HG03342 (cell line): Measurements from ENCODE around the gene TUFT1.
A peak's percentile ranks its signal among the peaks of the same experiment; 100 is the strongest.
"Not testable (repeated sequence)": the region's sequence is repeated elsewhere in the genome, so short reads cannot be mapped to it uniquely, and the experiment has no call there.

Experiments used
- ATAC-seq: cut with Tn5 transposase; IDR thresholded peaks from one replicate; pipeline ENCODE4 v1.9.1; 2021; ENCODE audit warnings: mild to moderate bottlenecking, moderate library complexity; ENCODE audit not compliant: unreplicated experiment

The TUFT1 gene

DNA sequence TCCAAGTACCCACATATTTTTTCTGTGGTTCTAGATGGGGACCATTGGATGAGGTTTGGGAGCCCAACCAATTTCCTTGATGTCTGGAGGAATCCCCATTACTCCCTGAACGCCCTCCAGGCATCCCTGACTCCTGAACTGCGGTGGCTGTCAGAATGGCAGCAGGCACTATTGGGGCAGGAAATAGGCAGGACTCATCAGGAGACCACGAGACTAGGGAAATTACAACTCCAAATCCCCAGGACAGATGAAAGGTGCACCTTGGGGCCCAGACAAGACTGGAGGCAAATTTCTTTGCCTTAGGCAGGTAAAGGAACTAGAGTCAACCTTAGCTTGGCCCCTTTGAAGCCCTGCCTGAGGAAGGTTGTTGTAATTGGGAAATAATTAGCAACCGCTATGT, 27.8 kb upstream of the TUFT1 start:
- no peak for ATAC-seq

DNA sequence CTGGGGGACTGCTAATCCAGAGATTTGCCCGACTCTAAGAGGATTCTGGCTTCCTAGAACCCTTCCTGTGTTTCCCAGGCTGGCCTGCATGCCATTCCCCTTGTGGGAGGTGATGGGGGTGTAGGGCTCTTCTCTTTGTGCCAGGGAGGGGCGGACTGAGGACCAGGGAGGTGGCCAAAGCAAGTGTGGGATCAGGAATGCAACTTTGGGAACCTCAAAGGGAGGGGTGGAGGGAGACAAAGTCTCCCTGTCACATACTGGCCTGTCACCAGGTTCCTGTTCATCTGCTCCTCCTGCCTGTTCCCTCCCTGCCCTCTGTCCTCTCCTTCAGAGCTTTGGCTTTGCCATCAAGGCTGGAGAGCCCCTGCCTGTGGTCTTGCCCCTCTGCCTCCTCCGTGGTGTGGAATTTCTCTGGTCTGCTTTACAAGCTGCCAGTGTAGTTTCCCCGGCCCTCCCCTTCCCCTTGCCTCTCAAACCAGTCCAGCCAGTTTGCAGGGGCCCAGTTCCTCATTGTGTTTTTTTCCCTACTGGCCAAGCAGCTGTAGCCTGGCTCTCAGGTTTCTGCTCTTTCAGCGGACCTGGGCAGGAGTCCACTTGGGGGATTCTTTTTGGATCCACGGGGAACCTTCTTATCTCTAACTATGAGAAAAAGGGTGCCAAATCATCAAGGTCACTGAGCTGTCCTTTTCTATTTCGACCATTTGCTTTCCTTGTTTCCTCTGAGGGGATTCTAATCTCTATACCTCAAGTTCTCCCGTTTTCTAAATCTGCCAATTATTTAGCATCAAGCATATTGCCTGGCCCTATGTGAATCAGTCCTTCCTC, 27.1 kb upstream of the TUFT1 start:
- no peak for ATAC-seq

DNA sequence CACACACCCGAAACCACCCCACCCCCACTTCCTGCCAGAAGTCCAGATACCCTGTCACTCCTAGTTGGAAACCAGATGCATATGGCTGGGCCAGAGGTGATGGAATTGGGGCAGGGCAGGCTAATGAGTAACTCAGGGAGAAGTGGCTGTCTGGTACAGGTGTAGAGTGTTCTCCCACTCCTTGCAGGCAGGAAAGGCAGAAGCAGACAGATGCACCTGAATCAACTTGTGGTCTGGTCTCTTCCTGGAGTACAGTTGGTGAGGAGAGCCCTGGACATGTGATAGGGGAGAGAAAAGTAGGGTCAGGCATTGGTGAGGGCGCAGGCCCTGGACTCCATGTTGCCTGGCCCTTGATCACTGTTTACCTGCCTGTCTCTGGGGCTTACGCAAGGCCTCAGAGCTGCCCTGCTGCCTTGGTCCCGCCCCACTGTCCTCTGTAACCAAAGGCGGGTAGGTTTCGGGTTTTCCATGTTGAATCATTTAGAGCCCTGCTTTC, 26.4 kb upstream of the TUFT1 start:
- no peak for ATAC-seq

DNA sequence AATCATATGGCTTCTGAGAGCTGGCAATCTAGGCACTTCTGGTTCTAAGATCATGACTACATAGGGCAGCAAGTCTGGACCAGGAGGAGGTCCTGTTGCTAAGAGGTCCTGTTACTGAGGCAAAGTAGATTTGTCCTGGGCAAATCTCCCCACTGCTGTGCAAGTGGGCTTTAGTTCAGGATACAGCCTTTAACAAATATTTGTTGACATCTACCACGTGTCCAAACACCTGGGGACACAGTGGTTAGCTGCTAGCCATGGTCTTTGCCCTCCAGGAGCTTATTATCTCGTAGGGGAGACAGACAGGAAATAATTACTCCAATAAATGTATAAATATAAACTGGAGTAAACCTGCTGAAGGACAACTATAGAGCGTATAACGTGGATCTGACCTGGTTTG, 25.7 kb upstream of the TUFT1 start:
- no peak for ATAC-seq

DNA sequence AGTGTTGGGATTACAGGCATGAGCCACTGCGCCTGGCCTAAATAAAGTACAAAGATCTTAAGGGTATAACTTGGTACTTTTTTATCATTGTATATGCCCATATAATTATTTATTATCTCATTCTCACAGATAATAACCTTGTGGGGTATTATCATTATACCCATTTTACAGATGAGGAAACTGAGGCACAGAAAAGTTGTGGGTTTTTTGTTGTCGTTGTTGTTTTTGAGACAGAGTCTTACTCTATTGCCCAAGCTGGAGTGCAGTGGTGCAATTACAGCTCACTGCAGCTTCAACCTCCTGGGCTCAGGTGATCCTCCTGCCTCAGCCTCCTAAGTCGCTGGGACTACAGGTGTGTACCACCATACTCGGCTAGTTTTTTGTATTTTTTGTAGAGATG, 24.8 kb upstream of the TUFT1 start:
- ATAC-seq: no peak

DNA sequence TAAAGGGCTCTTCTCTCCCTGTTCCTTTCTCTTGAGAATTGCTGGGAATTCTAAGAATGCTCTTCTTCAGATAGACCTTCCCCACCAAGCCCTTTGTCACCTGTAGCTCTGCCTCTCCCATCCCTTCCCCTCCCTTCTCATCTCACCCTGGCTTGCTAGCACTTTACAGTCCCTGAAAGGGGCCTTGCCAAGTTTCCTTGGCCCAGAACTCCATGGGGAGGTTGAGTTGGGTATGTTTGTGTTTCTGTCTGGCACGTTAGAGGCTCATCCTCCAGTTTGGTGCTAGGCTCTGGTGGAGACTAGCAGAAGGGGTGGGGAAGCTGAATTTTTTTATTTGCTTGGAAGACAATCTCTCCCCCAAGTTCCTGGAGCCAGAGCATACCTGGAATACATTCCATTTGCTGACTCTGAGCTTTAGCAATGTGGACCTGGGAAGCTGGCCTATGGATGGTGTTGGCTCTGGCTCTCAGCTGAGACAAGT, 24.0 kb upstream of the TUFT1 start:
- no peak for ATAC-seq

DNA sequence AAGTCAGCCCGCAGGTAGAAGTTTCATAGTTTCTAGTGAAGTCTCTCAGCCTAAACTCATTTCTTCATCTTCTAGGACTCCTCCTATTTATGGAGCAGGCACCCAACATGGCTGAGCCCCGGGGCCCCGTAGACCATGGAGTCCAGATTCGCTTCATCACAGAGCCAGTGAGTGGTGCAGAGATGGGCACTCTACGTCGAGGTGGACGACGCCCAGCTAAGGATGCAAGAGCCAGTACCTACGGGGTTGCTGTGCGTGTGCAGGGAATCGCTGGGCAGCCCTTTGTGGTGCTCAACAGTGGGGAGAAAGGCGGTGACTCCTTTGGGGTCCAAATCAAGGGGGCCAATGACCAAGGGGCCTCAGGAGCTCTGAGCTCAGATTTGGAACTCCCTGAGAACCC, 21.7 kb upstream of the TUFT1 start:
- ATAC-seq: no peak

DNA sequence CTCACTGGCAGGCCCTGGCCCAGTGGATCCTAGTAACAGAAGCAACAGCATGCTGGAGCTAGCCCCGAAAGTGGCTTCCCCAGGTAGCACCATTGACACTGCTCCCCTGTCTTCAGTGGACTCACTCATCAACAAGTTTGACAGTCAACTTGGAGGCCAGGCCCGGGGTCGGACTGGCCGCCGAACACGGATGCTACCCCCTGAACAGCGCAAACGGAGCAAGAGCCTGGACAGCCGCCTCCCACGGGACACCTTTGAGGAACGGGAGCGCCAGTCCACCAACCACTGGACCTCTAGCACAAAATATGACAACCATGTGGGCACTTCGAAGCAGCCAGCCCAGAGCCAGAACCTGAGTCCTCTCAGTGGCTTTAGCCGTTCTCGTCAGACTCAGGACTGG, 21.2 kb upstream of the TUFT1 start:
- no peak for ATAC-seq

DNA sequence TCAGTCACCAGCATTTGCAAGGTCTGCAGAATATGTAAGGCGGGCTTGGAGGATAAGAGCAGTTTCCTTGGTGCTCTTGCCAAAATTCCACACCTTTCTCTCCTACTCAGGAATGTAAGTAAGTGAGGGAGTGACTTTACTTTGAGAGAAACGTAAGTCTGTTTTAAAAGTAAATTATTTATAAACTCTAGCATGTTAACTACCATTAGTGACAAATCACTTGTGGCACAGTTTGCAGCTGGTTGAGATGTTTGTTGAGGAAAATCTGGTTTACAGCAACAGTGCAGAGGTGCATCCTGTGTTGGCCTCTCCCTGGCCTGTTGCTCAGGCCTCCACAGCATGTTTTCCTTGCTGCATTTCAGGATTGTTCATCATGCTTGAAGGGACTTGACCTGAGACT, 20.4 kb upstream of the TUFT1 start:
- no peak for ATAC-seq

DNA sequence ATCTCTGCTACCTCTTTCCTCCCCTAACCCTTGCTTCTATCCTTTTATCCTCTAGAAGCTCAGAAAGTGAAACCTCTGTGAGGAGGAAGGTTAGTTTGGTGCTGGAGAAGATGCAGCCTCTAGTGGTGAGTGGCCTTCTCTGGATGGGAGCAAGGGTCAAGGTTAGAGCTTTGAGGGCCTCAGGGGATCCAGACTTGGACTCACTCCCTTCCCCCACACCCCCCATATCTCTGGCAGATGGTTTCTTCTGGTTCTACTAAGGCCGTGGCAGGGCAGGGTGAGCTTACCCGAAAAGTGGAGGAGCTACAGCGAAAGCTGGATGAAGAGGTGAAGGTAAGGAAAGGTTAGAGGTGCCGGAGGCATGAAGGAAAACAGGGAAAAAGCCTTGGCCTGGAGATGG, 19.8 kb upstream of the TUFT1 start:
- no peak for ATAC-seq

DNA sequence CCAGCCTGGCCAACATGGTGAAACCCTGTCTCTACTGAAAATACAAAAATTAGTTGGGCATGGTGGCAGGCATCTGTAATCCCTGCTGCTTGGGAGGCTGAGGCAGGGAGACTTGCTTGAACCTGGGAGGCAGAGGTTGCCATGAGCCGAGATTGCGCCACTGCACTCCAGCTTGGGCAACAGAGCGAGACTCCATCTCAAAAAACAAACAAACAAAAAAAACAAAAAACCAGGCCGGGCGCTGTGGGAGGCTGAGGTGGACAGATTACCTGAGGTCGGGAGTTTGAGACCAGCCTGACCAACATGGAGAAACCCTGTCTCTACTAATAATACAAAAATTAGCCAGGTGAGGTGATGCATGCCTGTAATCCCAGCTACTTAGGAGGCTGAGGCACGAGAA, 17.7 kb upstream of the TUFT1 start:
- ATAC-seq: not testable (repeated sequence)

DNA sequence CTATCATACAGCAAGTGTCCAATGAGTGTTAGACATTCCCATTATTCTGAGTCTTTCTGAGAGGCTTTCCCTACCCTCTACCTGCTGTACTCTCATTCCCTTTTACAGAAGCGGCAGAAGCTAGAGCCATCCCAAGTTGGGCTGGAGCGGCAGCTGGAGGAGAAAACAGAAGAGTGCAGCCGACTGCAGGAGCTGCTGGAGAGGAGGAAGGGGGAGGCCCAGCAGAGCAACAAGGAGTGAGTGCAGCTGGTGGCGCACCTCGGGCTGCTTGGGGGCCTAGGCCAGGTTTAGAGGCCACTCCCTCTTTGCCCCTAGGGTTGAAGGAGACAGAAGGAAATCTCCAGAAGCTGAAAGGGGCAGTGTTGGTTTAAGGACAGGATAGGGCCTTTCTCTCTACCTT, 16.8 kb upstream of the TUFT1 start:
- ATAC-seq: no peak

DNA sequence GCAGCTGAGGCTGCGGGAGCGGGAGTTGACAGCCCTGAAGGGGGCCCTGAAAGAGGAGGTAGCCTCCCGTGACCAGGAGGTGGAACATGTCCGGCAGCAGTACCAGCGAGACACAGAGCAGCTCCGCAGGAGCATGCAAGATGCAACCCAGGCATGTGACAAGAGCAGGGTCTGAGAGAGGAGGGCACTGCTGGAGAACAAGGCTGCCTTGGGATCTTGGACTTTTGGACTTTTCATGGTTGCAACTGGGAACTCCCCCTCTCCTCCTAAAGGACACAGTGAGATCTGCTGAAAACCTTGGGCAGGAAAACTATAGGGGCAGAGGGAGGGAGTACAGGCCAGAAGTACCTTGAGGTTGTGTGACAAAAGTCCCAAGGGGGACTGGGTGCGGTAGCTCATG, 15.4 kb upstream of the TUFT1 start:
- ATAC-seq: no peak

DNA sequence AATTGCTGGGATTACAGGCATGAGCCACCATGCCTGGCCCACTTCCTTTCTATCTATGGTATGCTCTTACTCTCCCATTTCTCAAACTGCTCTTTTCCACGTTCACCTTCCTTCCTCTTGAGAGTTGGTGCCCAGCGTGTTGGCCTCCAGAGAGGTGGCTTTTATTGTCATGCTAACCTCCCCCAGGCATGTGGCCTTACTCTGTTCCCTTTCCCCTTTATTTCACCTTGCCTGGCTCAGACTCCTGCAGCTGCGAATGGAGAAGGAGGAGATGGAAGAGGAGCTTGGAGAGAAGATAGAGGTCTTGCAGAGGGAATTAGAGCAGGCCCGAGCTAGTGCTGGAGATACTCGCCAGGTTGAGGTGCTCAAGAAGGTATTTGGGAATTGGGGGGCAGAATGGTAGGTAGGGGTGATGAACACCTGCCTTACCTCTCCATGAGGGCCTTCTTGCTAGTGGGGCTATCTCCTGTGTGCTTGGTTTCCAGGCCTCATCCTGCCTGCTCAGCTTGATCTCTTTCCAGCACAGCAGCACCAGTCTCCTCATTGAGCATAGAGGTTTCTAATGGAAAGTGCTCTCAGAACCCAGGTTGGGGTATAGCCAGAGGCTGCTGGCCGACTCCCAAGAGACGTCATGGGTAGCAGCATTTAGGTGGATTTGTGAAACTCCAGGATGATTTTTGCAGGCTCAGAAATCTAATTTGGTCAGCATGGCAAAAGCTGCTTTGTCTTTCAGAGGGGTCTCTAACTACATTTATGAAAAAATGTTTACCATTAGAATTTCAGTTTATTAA, 13.2 kb upstream of the TUFT1 start:
- no peak for ATAC-seq

DNA sequence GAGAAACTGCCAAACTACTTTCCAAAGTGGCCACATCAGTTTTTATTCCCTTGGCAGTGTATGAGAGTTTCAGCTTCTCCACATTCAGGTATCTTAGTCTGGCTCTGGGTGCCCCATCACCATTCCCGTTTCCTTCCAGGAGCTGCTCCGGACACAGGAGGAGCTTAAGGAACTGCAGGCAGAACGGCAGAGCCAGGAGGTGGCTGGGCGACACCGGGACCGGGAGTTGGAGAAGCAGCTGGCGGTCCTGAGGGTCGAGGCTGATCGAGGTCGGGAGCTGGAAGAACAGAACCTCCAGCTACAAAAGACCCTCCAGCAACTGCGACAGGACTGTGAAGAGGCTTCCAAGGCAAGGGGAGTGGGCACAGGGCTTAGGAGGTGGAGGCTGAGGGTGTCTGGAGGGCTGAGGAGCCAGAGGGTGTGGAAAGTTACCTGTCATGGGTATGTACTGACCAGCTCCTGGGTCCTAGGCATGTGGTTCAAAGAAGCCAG, 10.9 kb upstream of the TUFT1 start:
- no peak for ATAC-seq

DNA sequence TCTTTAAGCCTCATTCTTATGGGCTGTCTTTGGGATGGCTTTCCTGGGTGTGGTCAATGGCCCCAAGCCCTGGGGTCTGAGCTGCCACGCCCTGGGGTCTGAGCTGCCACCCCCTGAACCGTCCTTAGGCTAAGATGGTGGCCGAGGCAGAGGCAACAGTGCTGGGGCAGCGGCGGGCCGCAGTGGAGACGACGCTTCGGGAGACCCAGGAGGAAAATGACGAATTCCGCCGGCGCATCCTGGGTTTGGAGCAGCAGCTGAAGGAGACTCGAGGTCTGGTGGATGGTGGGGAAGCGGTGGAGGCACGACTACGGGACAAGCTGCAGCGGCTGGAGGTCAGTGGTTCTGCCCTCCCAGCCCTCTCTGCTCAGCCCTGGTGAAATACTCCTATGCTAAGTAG, 10.3 kb upstream of the TUFT1 start:
- ATAC-seq: no peak

DNA sequence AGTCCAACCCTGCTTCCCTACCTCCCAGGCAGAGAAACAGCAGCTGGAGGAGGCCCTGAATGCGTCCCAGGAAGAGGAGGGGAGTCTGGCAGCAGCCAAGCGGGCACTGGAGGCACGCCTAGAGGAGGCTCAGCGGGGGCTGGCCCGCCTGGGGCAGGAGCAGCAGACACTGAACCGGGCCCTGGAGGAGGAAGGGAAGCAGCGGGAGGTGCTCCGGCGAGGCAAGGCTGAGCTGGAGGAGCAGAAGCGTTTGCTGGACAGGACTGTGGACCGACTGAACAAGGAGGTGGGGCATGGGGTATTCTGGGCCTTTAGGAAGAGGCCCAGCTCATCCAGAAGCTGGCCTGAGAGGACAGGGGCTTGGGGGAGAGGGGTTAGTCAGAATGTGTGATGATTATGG, 9.6 kb upstream of the TUFT1 start:
- ATAC-seq: no peak

DNA sequence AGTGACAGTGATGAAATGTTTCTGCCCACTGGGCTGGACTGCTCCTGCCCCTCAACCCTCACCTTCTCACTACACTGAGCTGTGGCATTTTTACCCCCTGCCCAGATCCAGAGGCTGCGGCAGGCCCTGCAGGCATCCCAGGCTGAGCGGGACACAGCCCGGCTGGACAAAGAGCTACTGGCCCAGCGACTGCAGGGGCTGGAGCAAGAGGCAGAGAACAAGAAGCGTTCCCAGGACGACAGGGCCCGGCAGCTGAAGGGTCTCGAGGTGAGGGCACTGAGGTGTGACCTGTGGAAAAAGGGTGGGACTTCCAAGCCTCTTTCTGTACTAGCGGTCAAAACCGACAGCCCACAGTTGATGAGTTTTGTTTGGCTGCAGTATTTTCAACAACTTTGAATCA, 6.2 kb upstream of the TUFT1 start:
- ATAC-seq: no peak

DNA sequence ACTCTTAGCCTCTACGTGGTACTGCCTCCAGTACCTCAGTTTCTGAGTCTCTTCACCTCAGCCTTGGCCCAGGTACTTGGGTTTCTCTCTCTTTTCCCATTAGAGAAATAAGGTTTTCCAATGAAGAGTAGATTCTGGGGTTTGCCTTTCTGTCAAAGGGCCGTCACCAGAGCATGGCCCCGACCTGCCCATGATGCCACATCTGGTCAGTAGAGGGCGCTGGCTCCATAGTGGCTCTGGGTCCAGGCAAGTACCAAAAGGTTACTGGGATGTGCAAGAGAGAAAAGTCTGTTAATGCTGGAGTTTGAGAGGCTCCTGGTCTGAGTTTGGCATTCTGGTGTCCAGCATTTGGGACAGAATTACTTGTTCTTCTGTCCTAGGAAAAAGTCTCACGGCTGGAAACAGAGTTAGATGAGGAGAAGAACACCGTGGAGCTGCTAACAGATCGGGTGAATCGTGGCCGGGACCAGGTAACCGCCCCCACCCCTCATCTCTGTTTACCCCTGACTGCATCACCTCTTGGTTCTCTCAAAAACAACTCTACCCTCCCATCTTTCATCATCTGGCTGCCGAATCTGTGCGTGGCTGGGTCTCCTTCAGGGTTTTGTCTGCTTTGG, 5.3 kb upstream of the TUFT1 start:
- peak; percentile 47 for ATAC-seq

DNA sequence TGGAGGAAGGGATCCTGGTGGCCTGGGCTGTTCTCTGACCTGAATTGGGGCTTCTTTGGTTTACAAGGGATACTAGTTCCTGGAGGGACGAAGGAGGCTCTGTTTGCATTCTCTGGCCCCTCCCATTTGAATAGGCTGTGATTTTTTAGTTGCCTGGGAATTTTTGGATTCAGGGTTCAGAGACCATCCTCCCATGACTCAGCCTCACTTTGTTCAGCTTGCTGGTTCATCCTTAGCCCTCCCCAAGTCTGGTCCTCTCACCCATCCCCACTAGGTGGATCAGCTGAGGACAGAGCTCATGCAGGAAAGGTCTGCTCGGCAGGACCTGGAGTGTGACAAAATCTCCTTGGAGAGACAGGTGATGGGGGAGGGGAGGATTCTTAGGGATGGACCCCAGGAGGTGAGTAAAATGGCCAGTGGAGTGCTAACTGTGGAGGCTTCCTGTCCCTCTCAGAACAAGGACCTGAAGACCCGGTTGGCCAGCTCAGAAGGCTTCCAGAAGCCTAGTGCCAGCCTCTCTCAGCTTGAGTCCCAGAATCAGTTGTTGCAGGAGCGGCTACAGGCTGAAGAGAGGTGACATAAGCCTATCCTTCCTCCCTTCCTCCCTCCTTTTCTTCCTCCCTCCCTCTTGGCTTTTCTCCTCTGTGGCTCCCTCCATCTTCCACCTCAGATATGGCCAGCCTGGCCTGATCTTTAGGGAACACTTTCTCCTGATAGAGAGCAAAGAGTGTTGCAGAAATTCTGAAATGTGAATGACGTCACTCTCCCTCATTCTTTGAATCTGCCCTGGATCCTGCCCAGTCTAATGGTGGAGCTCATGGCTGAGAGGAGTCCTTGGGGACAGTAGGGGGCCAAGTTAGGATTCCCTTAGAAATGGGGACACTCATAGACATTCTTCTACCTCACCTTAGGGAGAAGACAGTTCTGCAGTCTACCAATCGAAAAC, 4.5 kb upstream of the TUFT1 start:
- no peak for ATAC-seq
